GM21723 (cell line): ENCODE measurements around the gene ALKBH4.

Experiments
- ATAC-seq: cut with Tn5 transposase; IDR thresholded peaks from one replicate; pipeline ENCODE4 v1.9.1; 2021; ENCODE audit warnings: mild to moderate bottlenecking, moderate library complexity; ENCODE audit not compliant: unreplicated experiment

ALKBH4 gene

GRCh38 chr7:102429141-102429899, 35.3 kb downstream of the ALKBH4 start:
- no peak for ATAC-seq

DNA sequence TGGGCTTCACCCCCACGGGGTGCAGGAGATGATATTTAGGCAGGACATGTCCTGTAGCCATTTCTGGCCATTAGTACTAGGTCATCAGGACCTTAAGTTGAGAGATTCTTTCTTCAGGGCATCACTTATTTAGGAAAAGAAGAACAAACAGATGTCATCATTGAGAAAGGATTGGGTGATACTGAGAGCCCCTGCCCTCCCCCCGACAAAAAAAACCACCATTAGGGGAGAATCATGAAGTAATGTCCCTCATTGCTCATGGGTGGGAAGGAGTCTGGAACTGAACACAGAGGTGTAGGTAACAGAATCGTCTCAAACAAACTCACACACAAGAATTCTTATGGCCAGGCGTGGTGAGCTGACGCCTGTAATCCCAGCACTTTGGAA, 37.7 kb downstream of the ALKBH4 start:
- ATAC-seq = no peak

- peak; percentile 51 for ATAC-seq
Measured at GRCh38 chr7:102426268-102427018, 38.2 kb downstream of the ALKBH4 start.

GRCh38 chr7:102425639-102426267, 38.9 kb downstream of the ALKBH4 start:
- ATAC-seq = peak; percentile 72

DNA sequence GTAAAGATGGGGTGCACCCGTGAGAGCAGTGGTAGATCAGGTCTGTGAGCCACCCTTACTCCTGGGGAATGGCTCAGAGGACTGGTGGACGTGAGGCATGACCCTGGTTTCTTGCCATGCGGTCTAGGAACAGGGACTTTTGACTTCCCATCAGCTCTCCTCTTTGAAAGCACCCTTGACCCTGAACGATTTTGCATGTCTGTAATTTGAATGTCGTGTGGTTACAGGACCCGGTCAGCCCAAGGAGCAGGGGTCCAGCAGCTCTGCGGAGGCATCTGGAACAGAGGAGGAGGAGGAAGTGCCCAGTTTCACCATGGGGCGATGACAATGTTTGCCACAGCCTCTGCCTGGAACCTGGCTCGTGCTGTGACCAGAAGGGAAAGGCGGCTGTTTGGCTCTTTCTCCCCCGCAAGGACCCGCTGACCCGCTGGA, 39.9 kb downstream of the ALKBH4 start:
- peak; percentile 25 for ATAC-seq

DNA sequence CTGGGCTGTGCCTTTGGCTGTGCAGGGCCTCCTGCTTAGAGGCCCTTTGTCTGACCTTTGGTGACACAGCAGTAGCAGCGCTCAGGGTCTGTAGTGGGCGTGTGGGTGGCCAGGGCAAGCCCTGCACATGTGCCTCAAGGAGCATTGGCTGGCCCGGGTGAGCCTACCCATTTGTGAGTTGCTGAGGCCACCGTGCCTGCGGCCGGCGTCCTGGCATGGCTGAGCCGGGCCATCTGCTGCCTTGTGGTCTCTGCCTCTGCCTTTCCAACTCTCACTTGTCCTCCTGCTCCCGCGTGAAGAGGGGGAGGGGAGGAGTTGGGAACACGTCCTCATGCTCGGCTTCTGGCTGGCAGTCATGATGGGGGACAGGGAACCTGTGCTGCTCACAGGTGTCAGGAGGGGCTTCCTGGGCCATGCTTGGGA, 40.5 kb downstream of the ALKBH4 start:
- ATAC-seq = no peak

DNA sequence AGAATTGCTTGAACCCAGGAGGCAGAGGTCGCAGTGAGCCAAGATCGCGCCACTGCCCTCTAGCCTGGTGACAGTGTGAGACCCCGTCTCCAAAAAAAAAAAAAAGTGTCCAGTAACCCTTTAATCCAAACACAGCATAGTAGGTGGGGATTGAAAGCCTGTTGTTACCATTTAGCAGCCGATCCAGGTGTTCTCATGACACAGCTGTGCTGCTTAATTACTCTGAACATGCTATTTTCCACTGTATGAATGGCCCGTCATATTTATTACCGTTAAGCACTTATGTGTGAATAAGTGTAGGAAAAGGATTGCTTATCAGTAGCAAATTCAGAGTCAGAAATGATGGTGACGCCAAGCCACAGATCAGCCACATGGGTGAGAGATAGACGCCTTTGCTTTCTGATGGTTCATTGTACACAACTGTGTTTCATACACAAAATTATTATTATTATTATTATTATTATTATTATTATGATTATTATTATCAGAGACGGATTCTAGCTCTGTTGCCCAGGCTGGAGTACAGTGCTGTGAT, 42.9 kb downstream of the ALKBH4 start:
- ATAC-seq = no peak

DNA sequence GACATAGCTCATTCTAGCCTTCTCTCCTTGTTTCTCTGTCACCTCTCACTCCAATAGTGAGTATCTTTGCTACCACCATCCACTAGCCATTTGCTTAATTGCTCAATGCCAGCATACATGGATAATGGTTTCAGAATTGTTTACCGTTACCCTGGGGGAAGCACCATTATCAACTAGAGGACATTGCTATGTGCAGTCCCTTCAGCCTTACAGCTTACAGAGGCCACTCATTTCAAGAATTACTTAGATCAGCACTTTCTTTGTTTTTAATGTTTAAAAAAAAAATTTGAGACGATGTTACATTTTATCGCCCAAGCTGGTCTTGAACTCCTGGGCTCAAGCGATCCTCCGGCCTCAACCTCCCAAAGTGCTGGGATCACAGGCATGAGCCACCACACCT, 46.1 kb downstream of the ALKBH4 start:
- no peak for ATAC-seq

GRCh38 chr7:102417105-102417504, 47.6 kb downstream of the ALKBH4 start:
- no peak for ATAC-seq

DNA sequence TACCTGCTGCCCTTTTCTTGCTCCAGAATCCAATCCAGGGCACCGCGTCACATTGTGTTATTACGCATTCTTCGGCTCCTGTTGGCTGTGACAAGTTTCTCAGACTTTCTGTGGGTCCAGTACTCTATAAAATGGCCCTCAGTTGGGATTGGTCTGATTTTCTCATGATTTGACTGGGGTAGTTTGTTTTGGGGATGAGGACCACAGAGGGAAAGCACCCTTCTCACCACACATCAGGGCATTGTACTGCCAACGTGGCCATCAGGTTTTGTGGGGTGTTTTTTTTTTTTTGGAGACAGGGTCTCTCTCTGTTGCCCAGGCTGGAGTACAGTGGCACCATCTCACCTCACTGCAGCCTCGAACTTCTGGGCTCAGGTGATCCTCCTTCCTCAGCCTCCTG, 48.3 kb downstream of the ALKBH4 start:
- no peak for ATAC-seq

DNA sequence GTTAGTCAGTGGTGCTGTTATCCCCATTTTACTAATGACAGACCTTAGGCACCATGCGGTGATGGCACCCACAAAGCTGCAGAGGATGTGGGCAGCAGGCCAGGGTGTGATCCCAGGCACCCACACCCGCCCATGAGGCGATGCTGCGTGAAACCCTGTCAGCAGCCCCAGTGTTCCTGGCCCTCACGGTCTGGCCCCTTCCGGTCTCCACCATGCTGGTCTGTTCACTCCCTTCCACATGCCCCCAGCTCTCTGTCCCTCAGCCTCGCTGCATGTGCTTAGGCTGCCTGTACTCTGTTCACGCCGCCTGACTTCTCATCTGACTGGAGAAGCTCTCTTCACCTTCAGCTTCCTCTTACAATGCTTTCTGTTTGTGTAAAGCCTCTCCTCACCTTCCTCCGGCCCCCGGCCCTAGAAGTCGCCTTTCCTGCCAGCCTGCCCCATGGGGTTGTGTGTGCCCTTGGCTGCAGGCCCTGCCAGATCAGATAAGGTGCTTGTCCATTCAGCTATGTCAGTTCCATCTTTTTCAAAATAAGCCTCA, 48.9 kb downstream of the ALKBH4 start:
- peak; percentile 58 for ATAC-seq

GRCh38 chr7:102413611-102414010, 51.1 kb downstream of the ALKBH4 start:
- ATAC-seq = no peak

DNA sequence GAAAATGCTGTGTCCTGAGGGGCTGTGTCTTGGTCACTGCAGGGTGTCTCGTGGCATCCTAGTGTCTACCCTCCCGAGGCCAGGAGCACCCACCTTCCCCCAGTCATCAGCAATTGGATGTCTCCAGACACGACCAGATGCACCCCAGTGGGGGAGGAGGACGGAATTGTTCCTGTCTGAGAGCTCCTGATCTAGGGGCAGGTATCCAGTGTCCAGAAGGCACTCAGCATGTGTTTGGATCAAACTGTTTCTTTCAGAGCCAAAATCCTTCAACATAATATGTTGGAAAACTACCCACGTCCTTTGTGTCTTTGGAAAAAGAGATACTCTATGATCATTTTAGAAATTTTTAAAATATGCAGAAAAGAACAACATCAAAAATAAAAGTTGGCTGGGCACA, 51.6 kb downstream of the ALKBH4 start:
- ATAC-seq = no peak

GRCh38 chr7:102412548-102412947, 52.1 kb downstream of the ALKBH4 start:
- no peak for ATAC-seq

DNA sequence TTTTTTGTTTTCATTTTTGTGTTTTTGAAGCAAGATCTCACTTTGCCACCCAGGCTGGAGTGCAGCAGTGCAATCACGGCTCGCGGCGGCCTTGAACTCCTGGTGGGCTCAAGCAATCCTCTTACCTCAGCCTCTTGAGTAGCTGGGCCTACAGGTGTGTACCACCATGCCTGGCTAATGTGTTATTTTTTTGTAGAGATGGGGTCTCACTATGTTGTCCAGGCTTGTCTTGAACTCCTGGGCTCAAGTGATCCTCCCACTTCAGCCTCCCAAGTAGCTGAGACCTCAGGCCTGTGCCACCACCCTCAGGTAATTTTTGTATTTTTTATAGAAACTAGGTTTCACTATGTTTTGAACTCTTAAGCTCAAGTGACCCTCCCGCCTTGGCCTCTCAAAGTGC, 53.7 kb downstream of the ALKBH4 start:
- ATAC-seq = no peak

DNA sequence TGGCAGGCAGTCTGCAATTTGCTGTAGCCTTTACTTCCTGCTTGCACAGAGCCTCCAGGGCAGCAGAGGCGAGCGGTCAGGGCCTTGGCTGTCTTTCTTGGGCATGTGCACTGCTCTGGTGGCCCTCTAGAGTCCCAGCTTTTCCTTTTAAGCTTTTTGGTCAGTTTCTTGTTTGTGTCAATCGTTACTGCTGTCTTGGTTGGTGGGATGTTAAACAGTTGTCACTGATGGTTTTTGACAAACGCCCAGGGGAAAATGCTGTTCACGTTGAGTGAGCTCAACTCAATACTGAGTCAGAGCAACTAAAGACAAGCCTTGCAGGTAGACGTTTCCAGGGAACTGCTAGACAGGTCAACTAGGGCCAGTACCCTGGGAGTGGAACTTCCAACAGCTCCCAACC, 54.5 kb downstream of the ALKBH4 start:
- no peak for ATAC-seq

- ATAC-seq = no peak
Measured at GRCh38 chr7:102409340-102409739, 55.3 kb downstream of the ALKBH4 start.

GRCh38 chr7:102408530-102408929, 56.1 kb downstream of the ALKBH4 start:
- ATAC-seq = peak; percentile 63

DNA sequence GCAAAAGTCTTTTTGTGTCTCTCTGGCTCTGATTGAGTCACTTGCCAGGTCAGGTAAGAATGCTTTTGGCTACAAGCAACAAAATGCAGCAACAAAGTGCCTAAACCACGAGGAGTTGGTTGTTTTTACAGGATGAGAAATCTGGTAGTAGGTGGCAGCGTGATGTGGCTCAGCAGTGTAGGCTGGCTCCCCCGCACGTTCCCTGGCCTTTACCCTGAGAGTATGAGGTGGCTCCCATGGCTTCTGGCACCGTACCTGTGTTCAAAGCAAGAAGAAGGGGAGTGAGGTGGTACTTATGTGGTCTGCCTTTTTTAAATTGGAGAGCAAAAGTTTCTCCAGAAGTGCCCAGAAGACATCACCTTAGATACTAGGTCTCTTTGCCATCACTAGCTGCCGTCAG, 56.8 kb downstream of the ALKBH4 start:
- ATAC-seq = no peak
